ENCODE data around the gene IL4R.

The IL4R gene

GRCh38 chr16:27334192-27334764 lies 20.5 kb downstream of the IL4R start:
- TF ChIP-seq CTCF (conservative IDR thresholded peaks at IDR 0.05), result no peak
- TF ChIP-seq ZFX (IDR thresholded peaks at IDR 0.05), result no peak
- no peak overlapping the region for H3K27ac ChIP-seq

DNA sequence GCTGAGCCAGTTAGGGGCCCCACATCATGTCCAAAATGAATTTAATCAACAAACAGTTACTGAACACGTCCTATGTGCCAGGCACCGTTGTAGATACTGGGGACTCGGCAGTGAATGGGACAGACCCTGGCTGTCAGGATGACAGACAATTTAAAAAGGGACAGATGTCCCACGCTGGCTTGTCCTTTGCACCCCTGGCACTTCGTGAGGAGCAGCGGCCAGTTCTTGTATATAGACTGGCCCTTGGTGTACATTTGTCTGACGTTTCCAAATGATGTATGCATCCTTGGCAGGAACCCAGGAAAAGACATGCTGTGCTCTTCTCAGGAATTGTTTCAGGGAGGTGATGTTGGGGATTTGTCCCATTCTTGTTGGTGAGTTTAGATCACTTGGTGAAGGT lies 21.1 kb downstream of the IL4R start:
- no peak overlapping the region for H3K27ac ChIP-seq
- TF ChIP-seq ZFX (IDR thresholded peaks at IDR 0.05) (no peak), CTCF (conservative IDR thresholded peaks at IDR 0.05) (no peak)

DNA sequence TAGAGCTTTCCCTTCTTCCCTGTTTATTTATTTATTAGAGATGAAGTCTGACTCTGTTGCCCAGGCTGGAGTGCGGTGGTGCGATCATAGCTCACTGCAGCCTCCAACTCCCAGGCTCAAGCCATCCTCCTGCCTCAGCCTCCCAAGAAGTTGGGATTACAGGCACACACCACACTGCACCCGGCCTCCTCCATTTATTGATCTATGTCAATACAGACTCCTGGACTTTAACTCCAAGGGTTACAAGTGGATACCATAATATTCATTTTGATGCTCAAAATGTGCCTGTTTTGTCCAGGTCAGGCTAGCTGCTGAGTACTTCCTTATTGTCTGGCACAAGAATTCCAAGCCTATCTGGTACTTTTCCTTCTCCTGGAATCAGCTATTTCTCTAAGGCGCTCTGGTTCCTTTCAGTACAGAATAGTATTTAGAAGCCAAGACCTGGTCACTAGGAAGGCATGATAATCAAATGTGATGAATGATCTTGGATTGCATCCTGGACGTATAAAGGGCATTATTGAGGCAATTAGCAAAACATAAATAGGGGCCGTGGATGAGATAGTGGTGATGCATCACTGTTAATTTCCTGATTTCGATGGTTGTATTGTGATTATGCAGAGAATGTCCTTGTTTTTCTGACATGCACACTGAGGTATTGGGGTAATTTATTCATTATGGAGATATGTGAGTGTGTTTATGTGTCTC lies 21.7 kb downstream of the IL4R start:
- TF ChIP-seq CTCF (conservative IDR thresholded peaks at IDR 0.05), result no peak
- no peak for TF ChIP-seq ZFX (IDR thresholded peaks at IDR 0.05)
- no peak overlapping the region for H3K27ac ChIP-seq

GRCh38 chr16:27337024-27337423 lies 23.2 kb downstream of the IL4R start:
- H3K27ac ChIP-seq, result no peak overlapping the region
- no peak for TF ChIP-seq ZFX (IDR thresholded peaks at IDR 0.05)
- no peak for TF ChIP-seq CTCF (conservative IDR thresholded peaks at IDR 0.05)

- TF ChIP-seq CTCF (conservative IDR thresholded peaks at IDR 0.05), result no peak
- TF ChIP-seq ZFX (IDR thresholded peaks at IDR 0.05), result no peak
- H3K27ac ChIP-seq, result no peak overlapping the region
These were observed 25.4 kb downstream of the IL4R start for GRCh38 chr16:27339180-27339579.

DNA sequence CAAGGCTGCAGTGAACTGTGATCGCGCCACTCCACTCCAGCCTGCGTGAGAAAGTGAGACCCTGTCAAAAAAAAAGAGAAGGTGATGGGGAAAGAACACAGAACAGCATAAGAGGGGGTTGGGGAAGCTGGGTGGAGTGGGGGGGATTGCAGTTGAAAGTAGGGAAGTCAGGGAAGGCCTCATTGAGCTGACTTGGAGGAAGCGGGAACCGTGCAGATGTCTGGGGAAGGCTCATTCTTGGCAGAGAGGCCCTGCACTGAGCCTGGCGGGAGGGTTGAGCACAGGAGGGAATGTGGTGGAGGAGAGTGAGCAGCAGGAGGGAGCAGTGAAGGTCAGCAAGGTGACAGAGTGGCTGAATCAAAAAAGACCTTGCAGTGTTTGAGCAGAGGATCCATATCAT lies 26.9 kb downstream of the IL4R start:
- no peak overlapping the region for H3K27ac ChIP-seq
- TF ChIP-seq CTCF (conservative IDR thresholded peaks at IDR 0.05) (no peak), ZFX (IDR thresholded peaks at IDR 0.05) (no peak)

- no peak for TF ChIP-seq ZFX (IDR thresholded peaks at IDR 0.05)
- no peak for TF ChIP-seq CTCF (conservative IDR thresholded peaks at IDR 0.05)
- H3K27ac ChIP-seq, result no peak overlapping the region
These were observed 27.8 kb downstream of the IL4R start for GRCh38 chr16:27341549-27341948.

Measured in C4-2B (cell line).